Measurements from ENCODE around the gene PSTPIP2. TPM values are rescaled to one million over a fixed set of nuclear protein-coding genes. Genes with fewer than 3 reads are reported as not detected.

PSTPIP2 gene
- total and polyA plus RNA-seq, 2 of the 8 experiments (the other 6 are each of a cell fraction or from before 2014, with no cell fraction given): 1.8 to 2.4 TPM

GRCh38 chr18:46071653-46072375 is at the start of gene PSTPIP2 (continued):
- TF ChIP-seq ATF2 (IDR thresholded peaks at IDR 0.05; ENCODE audit: low read length) (no peak), ASH2L (IDR thresholded peaks at IDR 0.05; ENCODE audit: low read length) (peak; percentile 48), EZH2 (IDR thresholded peaks at IDR 0.05; ENCODE audit: low read depth, low read length, severe bottlenecking) (peak; percentile 66), CHD1 (IDR thresholded peaks at IDR 0.05; ENCODE audit: low read depth, low read length) (no peak), CBX5 (IDR thresholded peaks at IDR 0.05; ENCODE audit: low read depth, low read length) (no peak), JUN (IDR thresholded peaks at IDR 0.05; ENCODE audit: low read depth, low read length) (no peak), SIRT6 (IDR thresholded peaks at IDR 0.05; ENCODE audit: low read length) (no peak), RAD21 (IDR thresholded peaks at IDR 0.05 in 1 of 2, conservative IDR thresholded peaks at IDR 0.05 in 1 of 2; ENCODE audit: low read depth in 2 of 2, low read length in 2 of 2) (0 out of 4 replicates have a peak, but pooled peaks have one; percentile 0 to 1), MAX (IDR thresholded peaks at IDR 0.05) (peak; percentile 46; the same call in 1 of the 2 replicates), BRCA1 (IDR thresholded peaks at IDR 0.05; ENCODE audit: low read depth, low read length) (no peak), JUND (IDR thresholded peaks at IDR 0.05; ENCODE audit: low read length) (no peak), TEAD4 (IDR thresholded peaks at IDR 0.05; ENCODE audit: low read depth, low read length) (peak; percentile 40; the same call in 1 of the 2 replicates), KDM1A (IDR thresholded peaks at IDR 0.05; ENCODE audit: borderline replicate concordance, low read length) (no peak), SP2 (IDR thresholded peaks at IDR 0.05; ENCODE audit: low read length) (no peak), TBP (IDR thresholded peaks at IDR 0.05; ENCODE audit: low read depth, low read length) (no peak; the same call in 1 of the 2 replicates), SIN3A (conservative IDR thresholded peaks at IDR 0.05 in 1 of 2, IDR thresholded peaks at IDR 0.05 in 1 of 2; ENCODE audit: low read depth in 1 of 2, low read length in 2 of 2) (no peak), POLR2AphosphoS5 (IDR thresholded peaks at IDR 0.05; ENCODE audit: low read depth, low read length) (no peak), TAF7 (optimal IDR thresholded peaks at IDR 0.05; ENCODE audit: borderline replicate concordance, low read depth, low read length) (no peak), NANOG (IDR thresholded peaks at IDR 0.05; ENCODE audit: insufficient read depth, low read depth, low read length, poor library complexity, severe bottlenecking) (no peak)
- TF ChIP-seq, protein P1, sequence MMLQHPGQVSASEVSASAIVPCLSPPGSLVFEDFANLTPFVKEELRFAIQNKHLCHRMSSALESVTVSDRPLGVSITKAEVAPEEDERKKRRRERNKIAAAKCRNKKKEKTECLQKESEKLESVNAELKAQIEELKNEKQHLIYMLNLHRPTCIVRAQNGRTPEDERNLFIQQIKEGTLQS (IDR thresholded peaks at IDR 0.05; ENCODE audit: insufficient read depth, low read depth, low read length): no peak
